Pericardium fibroblast (primary cell): ENCODE measurements around the gene ANO6. TPM values are rescaled to one million over a fixed set of nuclear protein-coding genes. Genes with fewer than 3 reads are reported as not detected.

Source experiments
- total RNA-seq: library from RNA; depleted of rRNA; stranded (reverse); fragments of >200 nt; gene quantifications from 2 replicates; pipeline ENCODE4 v1.2.3, GENCODE V29; 2015

Gene ANO6
- total RNA-seq: 52.3 and 71.6 TPM in 2 replicates

GRCh38 chr12:45215419-45216229 lies at the start of gene ANO6:
Gene ANO6, plus strand, starts transcription at chr12:45216095. Its CDS starts 227 bp downstream, at chr12:45216322.

Other genes with a start within 250 kb of the ANO6 start
- not detected in 2 replicates for gene DBX2, start 165.0 kb upstream of the ANO6 start, total RNA-seq